HG03060 (cell line): ENCODE measurements around the gene LONRF2.
"Not testable (repeated sequence)": the region's sequence is repeated elsewhere in the genome, so short reads cannot be mapped to it uniquely, and the experiment has no call there.

Experiments used
- ATAC-seq: cut with Tn5 transposase; IDR thresholded peaks from one replicate; pipeline ENCODE4 v1.9.1; 2021; ENCODE audit warnings: low read depth, moderate number of reproducible peaks; ENCODE audit not compliant: unreplicated experiment

The LONRF2 gene

GRCh38 chr2:100321866-100322820 is at the start of gene LONRF2:
Gene LONRF2 (minus strand): TSS chr2:100322501. CDS start chr2:100322093, 408 bp downstream.
- no peak for ATAC-seq

GRCh38 chr2:100367163-100367562 is 44.9 kb upstream of the LONRF2 start:
- no peak for ATAC-seq

- no peak for ATAC-seq
Measured at GRCh38 chr2:100365434-100365833, 43.1 kb upstream of the LONRF2 start.

- not testable (repeated sequence) for ATAC-seq
Measured at GRCh38 chr2:100362269-100362668, 40.0 kb upstream of the LONRF2 start.

- no peak for ATAC-seq
Measured at GRCh38 chr2:100359576-100359975, 37.3 kb upstream of the LONRF2 start.

- ATAC-seq: no peak
Measured at GRCh38 chr2:100358554-100358953, 36.3 kb upstream of the LONRF2 start.

- no peak for ATAC-seq
Measured at GRCh38 chr2:100352521-100352920, 30.2 kb upstream of the LONRF2 start.

GRCh38 chr2:100350661-100351185 is 28.4 kb upstream of the LONRF2 start:
- ATAC-seq: no peak

GRCh38 chr2:100345144-100345543 is 22.8 kb upstream of the LONRF2 start:
- not testable (repeated sequence) for ATAC-seq

GRCh38 chr2:100344433-100344832 is 22.1 kb upstream of the LONRF2 start:
- no peak for ATAC-seq

- not testable (repeated sequence) for ATAC-seq
Measured at GRCh38 chr2:100342466-100342865, 20.2 kb upstream of the LONRF2 start.

GRCh38 chr2:100339823-100340222 is 17.5 kb upstream of the LONRF2 start:
- ATAC-seq: no peak

GRCh38 chr2:100334929-100335328 is 12.6 kb upstream of the LONRF2 start:
- no peak for ATAC-seq

GRCh38 chr2:100327742-100328141 is 5.4 kb upstream of the LONRF2 start:
- ATAC-seq: no peak

- ATAC-seq: no peak
Measured at GRCh38 chr2:100321179-100321865, 979 bp downstream of the LONRF2 start.

GRCh38 chr2:100320547-100321178 is 1.6 kb downstream of the LONRF2 start:
- ATAC-seq: no peak

GRCh38 chr2:100317634-100318033 is 4.7 kb downstream of the LONRF2 start:
- ATAC-seq: no peak

GRCh38 chr2:100309973-100310719 is 12.2 kb downstream of the LONRF2 start:
- ATAC-seq: no peak

GRCh38 chr2:100309311-100309710 is 13.0 kb downstream of the LONRF2 start:
- ATAC-seq: no peak

GRCh38 chr2:100303744-100304143 is 18.6 kb downstream of the LONRF2 start:
- ATAC-seq: no peak
